ENCODE data around the gene RADIL. TPM values are rescaled to one million over a fixed set of nuclear protein-coding genes. Genes with fewer than 3 reads are reported as not detected.

The RADIL gene
- total and polyA plus RNA-seq, 9 of the 15 experiments (the other 6 are each of a cell fraction or from before 2014, with no cell fraction given) = 0.06 to 8.1 (median 1.9) TPM; not detected in 1

DNA sequence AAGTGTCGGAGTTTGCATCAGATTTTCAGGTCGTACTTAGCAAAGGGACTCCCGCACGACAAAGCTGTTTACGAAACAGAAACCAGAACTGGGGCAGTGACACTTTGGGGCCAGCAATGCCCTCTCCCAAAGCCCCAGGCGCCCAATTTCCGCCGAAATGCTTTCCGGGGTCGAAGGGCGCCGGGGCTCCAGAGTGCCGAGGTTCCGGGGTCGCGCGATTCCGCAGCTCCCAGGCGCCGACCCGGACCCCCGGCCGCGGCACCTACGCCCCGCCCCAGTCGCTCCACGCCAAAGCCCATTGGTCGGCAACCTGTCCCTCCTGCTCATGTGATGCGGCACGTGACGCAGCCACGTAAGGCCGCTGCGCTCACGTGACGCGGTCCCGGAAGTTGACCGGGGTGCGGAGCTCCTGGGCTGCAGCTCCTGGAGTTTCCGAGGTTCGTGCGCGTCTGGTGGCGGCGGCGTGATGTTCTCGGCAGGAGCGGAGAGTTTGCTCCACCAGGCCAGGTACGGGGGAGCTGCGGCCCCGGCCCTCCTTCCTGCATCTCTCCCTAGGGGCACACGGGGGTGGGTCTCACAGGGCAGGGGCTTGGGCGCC, 108.2 kb downstream of the RADIL start, which contains the start of gene AP5Z1 (continued):
- TF ChIP-seq, protein P1, sequence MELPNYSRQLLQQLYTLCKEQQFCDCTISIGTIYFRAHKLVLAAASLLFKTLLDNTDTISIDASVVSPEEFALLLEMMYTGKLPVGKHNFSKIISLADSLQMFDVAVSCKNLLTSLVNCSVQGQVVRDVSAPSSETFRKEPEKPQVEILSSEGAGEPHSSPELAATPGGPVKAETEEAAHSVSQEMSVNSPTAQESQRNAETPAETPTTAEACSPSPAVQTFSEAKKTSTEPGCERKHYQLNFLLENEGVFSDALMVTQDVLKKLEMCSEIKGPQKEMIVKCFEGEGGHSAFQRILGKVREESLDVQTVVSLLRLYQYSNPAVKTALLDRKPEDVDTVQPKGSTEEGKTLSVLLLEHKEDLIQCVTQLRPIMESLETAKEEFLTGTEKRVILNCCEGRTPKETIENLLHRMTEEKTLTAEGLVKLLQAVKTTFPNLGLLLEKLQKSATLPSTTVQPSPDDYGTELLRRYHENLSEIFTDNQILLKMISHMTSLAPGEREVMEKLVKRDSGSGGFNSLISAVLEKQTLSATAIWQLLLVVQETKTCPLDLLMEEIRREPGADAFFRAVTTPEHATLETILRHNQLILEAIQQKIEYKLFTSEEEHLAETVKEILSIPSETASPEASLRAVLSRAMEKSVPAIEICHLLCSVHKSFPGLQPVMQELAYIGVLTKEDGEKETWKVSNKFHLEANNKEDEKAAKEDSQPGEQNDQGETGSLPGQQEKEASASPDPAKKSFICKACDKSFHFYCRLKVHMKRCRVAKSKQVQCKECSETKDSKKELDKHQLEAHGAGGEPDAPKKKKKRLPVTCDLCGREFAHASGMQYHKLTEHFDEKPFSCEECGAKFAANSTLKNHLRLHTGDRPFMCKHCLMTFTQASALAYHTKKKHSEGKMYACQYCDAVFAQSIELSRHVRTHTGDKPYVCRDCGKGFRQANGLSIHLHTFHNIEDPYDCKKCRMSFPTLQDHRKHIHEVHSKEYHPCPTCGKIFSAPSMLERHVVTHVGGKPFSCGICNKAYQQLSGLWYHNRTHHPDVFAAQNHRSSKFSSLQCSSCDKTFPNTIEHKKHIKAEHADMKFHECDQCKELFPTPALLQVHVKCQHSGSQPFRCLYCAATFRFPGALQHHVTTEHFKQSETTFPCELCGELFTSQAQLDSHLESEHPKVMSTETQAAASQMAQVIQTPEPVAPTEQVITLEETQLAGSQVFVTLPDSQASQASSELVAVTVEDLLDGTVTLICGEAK (IDR thresholded peaks at IDR 0.05) = peak; percentile 90
- TF ChIP-seq, protein P1 (CRISPR knock-in tag; IDR thresholded peaks at IDR 0.05) = no peak
- no peak for TF ChIP-seq RBM14 (IDR thresholded peaks at IDR 0.05; ENCODE audit: borderline replicate concordance, insufficient read depth, low read depth, low read length)
- TF ChIP-seq, protein P2, sequence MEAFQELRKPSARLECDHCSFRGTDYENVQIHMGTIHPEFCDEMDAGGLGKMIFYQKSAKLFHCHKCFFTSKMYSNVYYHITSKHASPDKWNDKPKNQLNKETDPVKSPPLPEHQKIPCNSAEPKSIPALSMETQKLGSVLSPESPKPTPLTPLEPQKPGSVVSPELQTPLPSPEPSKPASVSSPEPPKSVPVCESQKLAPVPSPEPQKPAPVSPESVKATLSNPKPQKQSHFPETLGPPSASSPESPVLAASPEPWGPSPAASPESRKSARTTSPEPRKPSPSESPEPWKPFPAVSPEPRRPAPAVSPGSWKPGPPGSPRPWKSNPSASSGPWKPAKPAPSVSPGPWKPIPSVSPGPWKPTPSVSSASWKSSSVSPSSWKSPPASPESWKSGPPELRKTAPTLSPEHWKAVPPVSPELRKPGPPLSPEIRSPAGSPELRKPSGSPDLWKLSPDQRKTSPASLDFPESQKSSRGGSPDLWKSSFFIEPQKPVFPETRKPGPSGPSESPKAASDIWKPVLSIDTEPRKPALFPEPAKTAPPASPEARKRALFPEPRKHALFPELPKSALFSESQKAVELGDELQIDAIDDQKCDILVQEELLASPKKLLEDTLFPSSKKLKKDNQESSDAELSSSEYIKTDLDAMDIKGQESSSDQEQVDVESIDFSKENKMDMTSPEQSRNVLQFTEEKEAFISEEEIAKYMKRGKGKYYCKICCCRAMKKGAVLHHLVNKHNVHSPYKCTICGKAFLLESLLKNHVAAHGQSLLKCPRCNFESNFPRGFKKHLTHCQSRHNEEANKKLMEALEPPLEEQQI (IDR thresholded peaks at IDR 0.05) = no peak
- TF ChIP-seq MTA3 (IDR thresholded peaks at IDR 0.05; ENCODE audit: borderline replicate concordance) = peak; percentile 55; the same call in 1 of the 2 replicates
- peak in 1 of 2 experiments; percentile 95; a peak in 1 of 4 replicates for TF ChIP-seq KDM4B (IDR thresholded peaks at IDR 0.05; ENCODE audit: borderline replicate concordance in 2 of 2, low read depth in 1 of 2)
- no peak for TF ChIP-seq MYNN (IDR thresholded peaks at IDR 0.05)
- TF ChIP-seq MYNN (CRISPR knock-in tag; IDR thresholded peaks at IDR 0.05) = no peak
- no peak for TF ChIP-seq ZNF77 (CRISPR knock-in tag; IDR thresholded peaks at IDR 0.05)
- TF ChIP-seq CC2D1A (IDR thresholded peaks at IDR 0.05) = no peak
- no peak for TF ChIP-seq MAFF (IDR thresholded peaks at IDR 0.05; ENCODE audit: low read length)
- TF ChIP-seq, protein P3, sequence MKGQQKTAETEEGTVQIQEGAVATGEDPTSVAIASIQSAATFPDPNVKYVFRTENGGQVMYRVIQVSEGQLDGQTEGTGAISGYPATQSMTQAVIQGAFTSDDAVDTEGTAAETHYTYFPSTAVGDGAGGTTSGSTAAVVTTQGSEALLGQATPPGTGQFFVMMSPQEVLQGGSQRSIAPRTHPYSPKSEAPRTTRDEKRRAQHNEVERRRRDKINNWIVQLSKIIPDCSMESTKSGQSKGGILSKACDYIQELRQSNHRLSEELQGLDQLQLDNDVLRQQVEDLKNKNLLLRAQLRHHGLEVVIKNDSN (CRISPR knock-in tag; IDR thresholded peaks at IDR 0.05) = peak; percentile 100
- TF ChIP-seq, protein P4, sequence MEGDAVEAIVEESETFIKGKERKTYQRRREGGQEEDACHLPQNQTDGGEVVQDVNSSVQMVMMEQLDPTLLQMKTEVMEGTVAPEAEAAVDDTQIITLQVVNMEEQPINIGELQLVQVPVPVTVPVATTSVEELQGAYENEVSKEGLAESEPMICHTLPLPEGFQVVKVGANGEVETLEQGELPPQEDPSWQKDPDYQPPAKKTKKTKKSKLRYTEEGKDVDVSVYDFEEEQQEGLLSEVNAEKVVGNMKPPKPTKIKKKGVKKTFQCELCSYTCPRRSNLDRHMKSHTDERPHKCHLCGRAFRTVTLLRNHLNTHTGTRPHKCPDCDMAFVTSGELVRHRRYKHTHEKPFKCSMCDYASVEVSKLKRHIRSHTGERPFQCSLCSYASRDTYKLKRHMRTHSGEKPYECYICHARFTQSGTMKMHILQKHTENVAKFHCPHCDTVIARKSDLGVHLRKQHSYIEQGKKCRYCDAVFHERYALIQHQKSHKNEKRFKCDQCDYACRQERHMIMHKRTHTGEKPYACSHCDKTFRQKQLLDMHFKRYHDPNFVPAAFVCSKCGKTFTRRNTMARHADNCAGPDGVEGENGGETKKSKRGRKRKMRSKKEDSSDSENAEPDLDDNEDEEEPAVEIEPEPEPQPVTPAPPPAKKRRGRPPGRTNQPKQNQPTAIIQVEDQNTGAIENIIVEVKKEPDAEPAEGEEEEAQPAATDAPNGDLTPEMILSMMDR (IDR thresholded peaks at IDR 0.05 in 2 of 3, conservative IDR thresholded peaks at IDR 0.05 in 1 of 3; ENCODE audit: insufficient read depth in 2 of 3, low read depth in 1 of 3, low read length in 3 of 3) = no peak
- TF ChIP-seq POU5F1 (IDR thresholded peaks at IDR 0.05; ENCODE audit: borderline replicate concordance, low read depth, low read length, partially characterized antibody) = no peak
